ENCODE results near the gene FARS2.
A peak's percentile ranks its signal among the peaks of the same experiment; 100 is the strongest.

FARS2 gene

GRCh38 chr6:5582762-5583161, 321.4 kb downstream of the FARS2 start:
- Mint-ChIP-seq H3K36me3 (ENCODE audit: low read depth) (peaks cover 11% of the 10 kb centered on the region), H3K9me3 (peaks cover 20% of the 10 kb centered on the region), H3K4me3 (no peak overlapping the region), H3K4me1 (no peaks in the 10 kb centered on the region), H3K27ac (no peak overlapping the region), H3K27me3 (ENCODE audit: low read depth, poor library complexity) (peaks cover 2% of the 10 kb centered on the region)
- DNase-seq = no peak
- TF ChIP-seq CTCF (IDR thresholded peaks at IDR 0.05) = no peak

- H3K9me3 Mint-ChIP-seq = peaks cover 16% of the 10 kb centered on the region
- H3K36me3 Mint-ChIP-seq (ENCODE audit: low read depth) = peaks cover 11% of the 10 kb centered on the region
- H3K4me3 Mint-ChIP-seq = no peak overlapping the region
- no peak overlapping the region for H3K27ac Mint-ChIP-seq
- H3K27me3 Mint-ChIP-seq (ENCODE audit: low read depth, poor library complexity) = peaks cover 2% of the 10 kb centered on the region
- DNase-seq = no peak
- no peak for TF ChIP-seq CTCF (IDR thresholded peaks at IDR 0.05)
- peaks cover 2% of the 10 kb centered on the region for H3K4me1 Mint-ChIP-seq
These were observed 322.2 kb downstream of the FARS2 start for GRCh38 chr6:5583528-5583927.

- Mint-ChIP-seq H3K4me3 (no peak overlapping the region), H3K9me3 (peaks cover 16% of the 10 kb centered on the region), H3K36me3 (ENCODE audit: low read depth) (peaks cover 11% of the 10 kb centered on the region), H3K27ac (peak overlapping the region; percentile 18), H3K27me3 (ENCODE audit: low read depth, poor library complexity) (peaks cover 2% of the 10 kb centered on the region), H3K4me1 (peaks cover 5% of the 10 kb centered on the region)
- no peak for DNase-seq
- TF ChIP-seq CTCF (IDR thresholded peaks at IDR 0.05) = no peak
These were observed 322.8 kb downstream of the FARS2 start for GRCh38 chr6:5584078-5584482.

GRCh38 chr6:5587648-5588047, 326.3 kb downstream of the FARS2 start:
- TF ChIP-seq CTCF (IDR thresholded peaks at IDR 0.05) = no peak
- Mint-ChIP-seq H3K4me1 (peaks cover 7% of the 10 kb centered on the region), H3K36me3 (ENCODE audit: low read depth) (peaks cover 11% of the 10 kb centered on the region), H3K27ac (no peak overlapping the region), H3K9me3 (peaks cover 16% of the 10 kb centered on the region), H3K4me3 (no peak overlapping the region), H3K27me3 (ENCODE audit: low read depth, poor library complexity) (peaks cover 2% of the 10 kb centered on the region)
- no peak for DNase-seq

GRCh38 chr6:5589422-5590141, 328.3 kb downstream of the FARS2 start:
- no peak for TF ChIP-seq CTCF (IDR thresholded peaks at IDR 0.05)
- no peak for DNase-seq
- Mint-ChIP-seq H3K4me1 (peaks cover 13% of the 10 kb centered on the region), H3K36me3 (ENCODE audit: low read depth) (peaks cover 11% of the 10 kb centered on the region), H3K27me3 (ENCODE audit: low read depth, poor library complexity) (peaks cover 3% of the 10 kb centered on the region), H3K27ac (no peak overlapping the region), H3K4me3 (no peak overlapping the region), H3K9me3 (peaks cover 16% of the 10 kb centered on the region)

GRCh38 chr6:5590187-5590586, 328.9 kb downstream of the FARS2 start:
- TF ChIP-seq CTCF (IDR thresholded peaks at IDR 0.05) = no peak
- Mint-ChIP-seq H3K4me1 (peaks cover 17% of the 10 kb centered on the region), H3K27me3 (ENCODE audit: low read depth, poor library complexity) (peaks cover 3% of the 10 kb centered on the region), H3K4me3 (no peak overlapping the region), H3K36me3 (ENCODE audit: low read depth) (peaks cover 11% of the 10 kb centered on the region), H3K9me3 (peaks cover 15% of the 10 kb centered on the region), H3K27ac (no peak overlapping the region)
- DNase-seq = no peak
